ENCODE measurements around the gene IL18. TPM values are rescaled to one million over a fixed set of nuclear protein-coding genes. Genes with fewer than 3 reads are reported as not detected.

The IL18 gene
- total RNA-seq (2022; extraction: Qiagen RNA extraction) = 93.4 to 103 TPM (median 96.1 TPM) in 5 replicates

GRCh38 chr11:112163875-112164685 lies at the start of gene IL18:
Gene IL18, minus strand, starts transcription at chr11:112164094. Its CDS starts 9,041 bp downstream, at chr11:112155053.

GRCh38 chr11:112174789-112175598 lies 11.1 kb upstream of the IL18 start, which contains the start of gene BCO2:
Gene BCO2, plus strand, starts transcription at chr11:112175512. Its CDS starts 90 bp downstream, at chr11:112175602.

GRCh38 chr11:112167145-112167544 lies 3.3 kb upstream of the IL18 start, which contains the start of gene TEX12:
Gene TEX12, plus strand, starts transcription at chr11:112167372. Its CDS starts 1,897 bp downstream, at chr11:112169269.

Other genes with a start within 250 kb of the IL18 start
- 0.09 to 0.25 TPM (median 0.14 TPM) in 3 of 5 replicates, not detected in the others for gene C11orf52, start 245.2 kb downstream of the IL18 start, total RNA-seq (2022; extraction: Qiagen RNA extraction)
- 5.5 to 10.7 TPM (median 8.5 TPM) in 5 replicates for gene DIXDC1, start 226.8 kb downstream of the IL18 start, total RNA-seq (2022; extraction: Qiagen RNA extraction)
- gene DLAT, start 138.7 kb downstream of the IL18 start, total RNA-seq (2022; extraction: Qiagen RNA extraction) = 23.6 to 37.0 TPM (median 27.7 TPM) in 5 replicates
- 0.62 to 1.0 TPM (median 0.73 TPM) in 5 replicates for gene PIH1D2, start 90.1 kb downstream of the IL18 start, total RNA-seq (2022; extraction: Qiagen RNA extraction)
- 12.7 to 18.1 TPM (median 15.1 TPM) in 5 replicates for gene NKAPD1, start 89.8 kb downstream of the IL18 start, total RNA-seq (2022; extraction: Qiagen RNA extraction)
- 54.9 to 78.1 TPM (median 69.2 TPM) in 5 replicates for gene TIMM8B, start 77.3 kb downstream of the IL18 start, total RNA-seq (2022; extraction: Qiagen RNA extraction)
- gene SDHD, start 77.2 kb downstream of the IL18 start, total RNA-seq (2022; extraction: Qiagen RNA extraction) = 63.6 to 86.1 TPM (median 66.8 TPM) in 5 replicates
- gene TEX12, start 3.3 kb upstream of the IL18 start, total RNA-seq (2022; extraction: Qiagen RNA extraction) = not detected in 5 replicates
- 0.96 to 1.2 TPM (median 1.1 TPM) in 5 replicates for gene BCO2, start 11.4 kb upstream of the IL18 start, total RNA-seq (2022; extraction: Qiagen RNA extraction)
- 27.9 to 31.1 TPM (median 28.4 TPM) in 5 replicates for gene PTS, start 62.3 kb upstream of the IL18 start, total RNA-seq (2022; extraction: Qiagen RNA extraction)
- not detected in 5 replicates for gene PLET1, start 96.8 kb upstream of the IL18 start, total RNA-seq (2022; extraction: Qiagen RNA extraction)

Measured in A549 treated with Hydrocortisone at 1 μM for 4 hours (cell line).